ENCODE results near the gene GPRASP1.

- TF ChIP-seq POLR2AphosphoS5 (IDR thresholded peaks at IDR 0.05) (no peak), EP300 (IDR thresholded peaks at IDR 0.05) (no peak)
Measured at GRCh38 chrX:102637561-102637960, 13.7 kb upstream of the GPRASP1 start.

Measured in sigmoid colon (tissue), 4 donors.